GM19035 (cell line): ENCODE results near the gene RUFY3.
"Not testable (repeated sequence)": the region's sequence is repeated elsewhere in the genome, so short reads cannot be mapped to it uniquely, and the experiment has no call there.

Source experiments
- ATAC-seq: cut with Tn5 transposase; IDR thresholded peaks from one replicate; pipeline ENCODE4 v1.9.1; 2021; ENCODE audit not compliant: unreplicated experiment

The RUFY3 gene

GRCh38 chr4:70734971-70735370 is 13.2 kb downstream of the RUFY3 start:
- no peak for ATAC-seq

DNA sequence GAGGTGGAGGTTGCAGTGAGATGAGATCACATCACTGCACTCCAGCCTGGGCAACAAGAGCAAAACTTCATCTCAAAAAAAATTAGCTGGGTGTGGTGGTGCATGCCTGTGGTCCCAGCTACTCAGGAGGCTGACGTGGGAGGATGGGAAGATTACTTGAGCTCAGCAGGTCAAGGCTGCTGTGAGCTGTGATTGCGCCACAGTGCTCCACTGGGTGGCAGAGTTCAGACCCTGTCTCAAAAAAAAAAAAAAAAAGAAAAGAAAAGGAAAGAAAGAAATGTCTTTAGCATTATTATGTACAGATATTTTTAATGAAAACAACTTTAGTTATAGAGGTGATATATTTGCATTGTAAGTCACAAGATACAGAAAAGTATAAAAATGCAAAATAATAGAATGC is 14.2 kb downstream of the RUFY3 start:
- not testable (repeated sequence) for ATAC-seq

DNA sequence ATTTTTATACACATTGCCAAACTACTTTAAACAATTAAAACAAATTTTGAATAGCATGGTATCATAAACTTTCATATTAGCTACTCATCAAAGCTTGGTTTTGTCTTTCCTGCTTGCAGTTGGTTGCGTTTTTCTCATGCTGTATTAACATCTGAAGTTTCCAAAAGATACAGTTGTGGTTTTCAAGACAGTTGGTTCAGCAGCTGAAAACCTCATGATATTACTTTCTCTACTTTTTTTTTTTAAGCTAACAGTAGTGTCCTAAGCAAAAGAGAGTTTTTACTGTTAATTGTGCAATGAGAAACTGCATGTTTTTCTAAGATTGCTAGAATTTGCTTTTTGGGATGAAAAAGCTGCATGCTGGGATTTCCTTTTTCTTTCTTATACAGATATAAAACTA is 15.2 kb downstream of the RUFY3 start:
- ATAC-seq, result no peak

- ATAC-seq, result no peak
Observed at GRCh38 chr4:70737409-70737808, 15.6 kb downstream of the RUFY3 start.

DNA sequence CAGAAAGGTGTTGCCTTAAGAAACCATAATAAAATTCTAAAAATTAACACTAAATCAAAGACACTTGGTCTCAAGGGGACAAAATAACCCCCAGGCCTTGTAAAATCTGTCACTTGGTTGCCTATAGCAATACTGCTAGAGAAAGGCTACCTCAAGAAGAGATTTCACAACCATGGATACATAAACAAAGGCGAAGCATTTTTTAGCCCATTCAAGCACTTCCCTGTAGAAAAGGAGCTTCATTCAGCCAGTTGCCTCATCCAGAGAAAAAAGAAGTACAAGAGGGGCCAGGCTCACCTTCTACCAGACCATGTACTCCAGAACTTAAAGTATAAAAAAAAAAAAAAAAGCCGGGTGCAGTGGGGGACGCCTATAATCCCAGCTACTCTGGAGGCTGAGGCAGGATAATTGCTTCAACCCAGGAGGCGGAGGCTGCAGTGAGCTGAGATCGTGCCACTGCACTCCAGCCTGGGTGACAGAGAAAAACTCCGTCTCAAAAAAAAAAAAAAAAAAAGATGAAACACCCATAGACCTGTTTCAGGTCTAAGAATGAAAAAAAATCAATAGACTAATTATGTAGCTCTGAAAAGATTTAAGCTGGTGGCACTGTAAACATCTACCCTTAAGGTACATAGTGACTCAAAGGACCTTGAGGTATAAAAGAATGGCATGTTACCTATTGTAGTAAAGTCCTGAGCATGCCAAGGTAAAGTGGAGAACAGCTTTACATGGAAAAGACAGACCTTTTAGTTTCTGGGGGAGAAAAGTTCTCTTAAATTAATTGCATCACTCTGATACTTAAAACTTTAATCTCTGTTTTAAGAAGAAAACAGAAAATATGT is 18.0 kb downstream of the RUFY3 start:
- ATAC-seq, result no peak

DNA sequence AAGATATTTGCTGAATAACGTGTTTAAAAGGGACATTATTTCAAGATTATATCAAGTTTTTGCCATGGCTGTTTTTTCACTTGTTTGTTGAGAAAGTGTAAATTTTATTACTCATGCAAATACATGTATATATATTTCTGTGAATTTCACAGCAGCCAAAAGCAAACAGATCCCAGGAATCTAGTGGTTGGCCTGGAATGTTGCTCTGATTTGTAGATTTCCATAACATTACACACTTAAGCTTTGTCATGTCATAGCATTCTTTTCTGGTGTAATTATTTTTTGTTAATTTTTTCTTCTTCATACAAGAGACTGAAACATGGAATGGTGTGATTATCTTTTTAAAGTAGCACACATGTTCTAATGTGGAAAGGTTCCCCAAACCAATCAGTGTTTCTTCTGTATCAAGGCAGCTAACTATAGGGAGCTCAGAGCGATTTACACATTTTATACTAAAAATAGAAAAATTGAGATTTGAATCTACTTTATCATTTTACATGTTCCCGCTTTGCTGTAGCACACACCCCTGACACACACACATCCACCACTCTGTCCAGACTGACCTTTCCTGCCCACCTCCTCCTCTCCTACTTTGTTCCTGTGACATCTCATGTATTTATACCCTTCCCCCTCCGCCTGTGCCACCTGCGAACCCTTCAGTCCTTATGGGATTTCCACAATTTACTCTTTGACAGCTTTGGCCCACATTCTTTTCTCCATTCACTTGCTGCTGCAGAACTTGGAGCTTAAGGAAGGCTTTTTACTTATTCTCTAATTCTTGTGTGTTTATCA is 20.3 kb downstream of the RUFY3 start:
- no peak for ATAC-seq

GRCh38 chr4:70743731-70744130 is 22.0 kb downstream of the RUFY3 start:
- ATAC-seq, result no peak

- ATAC-seq, result no peak
Observed at GRCh38 chr4:70746179-70746839, 24.5 kb downstream of the RUFY3 start.

DNA sequence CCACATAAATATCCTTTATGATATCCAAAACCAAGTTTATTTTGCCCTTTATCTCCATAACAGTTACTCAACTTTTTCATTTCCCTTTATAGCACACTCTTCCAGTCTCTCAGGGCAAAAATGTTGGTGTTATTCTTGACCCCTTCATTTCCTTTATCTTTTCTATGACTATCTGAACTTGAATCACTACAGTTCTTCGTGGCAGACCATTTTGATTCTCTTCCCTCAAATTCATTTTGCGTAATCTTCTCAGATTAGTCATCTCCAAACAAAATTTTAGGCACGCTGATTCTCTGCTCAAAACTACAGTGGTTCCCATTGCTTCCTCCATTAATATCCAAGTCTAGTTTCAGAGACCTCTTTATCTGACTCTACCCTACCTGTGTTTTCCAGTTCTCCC is 26.1 kb downstream of the RUFY3 start:
- ATAC-seq, result no peak

- ATAC-seq, result peak; percentile 84
Observed at GRCh38 chr4:70749313-70749712, 27.5 kb downstream of the RUFY3 start.

- ATAC-seq, result no peak
Observed at GRCh38 chr4:70752236-70752635, 30.5 kb downstream of the RUFY3 start.

DNA sequence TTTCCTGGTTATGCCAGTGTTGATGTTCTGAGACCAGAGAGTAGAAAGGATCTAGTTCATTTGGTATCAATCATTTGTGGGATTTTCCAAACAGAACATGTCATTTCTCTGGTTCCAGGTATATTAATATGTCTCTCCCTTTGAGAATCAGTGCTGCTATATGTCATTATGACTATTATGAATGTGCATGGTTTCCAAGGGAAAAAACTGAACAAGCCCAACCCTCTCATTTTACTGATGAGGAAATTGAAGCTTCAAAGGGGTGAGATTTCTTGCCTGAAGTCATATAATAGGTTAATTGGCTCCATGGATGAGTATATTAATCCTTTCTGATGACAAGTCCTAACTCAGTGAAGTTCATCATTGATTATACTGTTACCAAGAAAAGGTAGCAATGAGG is 31.9 kb downstream of the RUFY3 start:
- ATAC-seq, result no peak

DNA sequence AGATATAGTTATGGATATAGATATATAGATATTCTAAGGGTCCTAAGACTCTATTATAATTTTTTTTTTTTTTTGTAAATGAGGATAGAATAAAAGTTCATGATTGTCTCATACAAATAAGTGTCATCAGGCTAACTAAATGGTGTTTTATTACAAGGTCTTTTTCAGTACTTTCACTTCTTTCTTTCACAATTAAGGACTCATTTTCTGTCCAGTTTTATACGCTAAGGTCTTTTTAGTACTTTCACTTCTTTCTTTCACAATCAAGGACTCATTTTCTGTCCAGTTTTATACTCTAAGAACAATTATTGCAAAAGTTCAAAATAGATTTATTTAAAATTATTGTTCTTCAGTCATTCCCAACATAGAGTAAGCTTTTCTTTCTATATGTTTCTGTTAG is 32.7 kb downstream of the RUFY3 start:
- ATAC-seq, result peak; percentile 66

DNA sequence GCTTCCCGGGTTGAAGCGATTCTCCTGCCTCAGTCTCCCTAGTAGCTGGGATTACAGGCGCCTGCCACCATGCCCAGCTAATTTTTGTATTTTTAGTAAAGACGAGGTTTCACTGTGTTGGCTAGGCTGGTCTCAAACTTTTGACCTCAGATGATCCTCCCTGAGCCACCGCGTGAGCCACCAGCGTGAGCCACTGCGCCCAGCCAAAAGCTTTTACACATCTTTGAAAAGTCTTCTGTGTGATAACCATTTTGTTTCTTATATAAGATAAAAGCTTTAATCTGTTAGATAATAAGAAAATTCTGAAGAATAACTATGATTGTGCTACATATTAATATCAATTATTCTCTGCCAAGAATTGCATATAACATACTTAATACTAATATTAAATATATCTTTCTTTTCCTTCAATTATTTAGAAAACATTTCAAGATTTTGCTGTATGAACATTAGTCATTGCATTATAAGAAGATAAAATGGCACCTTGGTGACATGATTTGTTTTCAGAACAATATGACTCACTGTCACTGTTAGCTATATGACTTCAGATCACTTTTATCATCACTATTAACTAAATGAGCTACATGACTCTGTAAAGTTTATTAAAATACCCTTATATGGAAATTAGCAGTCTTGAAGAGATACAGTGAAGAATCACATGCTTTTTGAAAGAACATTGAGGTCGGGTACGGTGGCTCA is 33.4 kb downstream of the RUFY3 start:
- ATAC-seq, result peak; percentile 65

DNA sequence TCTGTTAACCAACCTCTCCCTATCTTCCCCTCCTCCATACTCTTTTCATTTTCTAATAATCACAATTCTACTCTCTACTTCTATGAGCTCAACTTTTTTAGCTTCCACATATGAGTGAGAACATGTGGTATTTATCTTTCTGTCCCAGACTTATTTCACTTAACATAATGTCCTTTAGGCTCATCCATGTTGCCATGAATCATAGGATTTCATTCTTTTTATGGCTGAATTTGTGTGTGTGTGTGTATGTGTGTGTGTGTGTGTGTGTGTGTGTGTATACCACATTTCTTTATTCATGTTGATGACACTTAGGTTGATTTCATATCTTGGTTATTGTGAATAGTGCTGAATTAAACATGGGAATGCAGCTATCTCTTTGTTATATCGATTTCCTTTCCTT is 37.4 kb downstream of the RUFY3 start:
- ATAC-seq, result no peak

GRCh38 chr4:70759627-70760026 is 37.9 kb downstream of the RUFY3 start:
- ATAC-seq, result no peak

- ATAC-seq, result no peak
Observed at GRCh38 chr4:70760662-70761061, 38.9 kb downstream of the RUFY3 start.

DNA sequence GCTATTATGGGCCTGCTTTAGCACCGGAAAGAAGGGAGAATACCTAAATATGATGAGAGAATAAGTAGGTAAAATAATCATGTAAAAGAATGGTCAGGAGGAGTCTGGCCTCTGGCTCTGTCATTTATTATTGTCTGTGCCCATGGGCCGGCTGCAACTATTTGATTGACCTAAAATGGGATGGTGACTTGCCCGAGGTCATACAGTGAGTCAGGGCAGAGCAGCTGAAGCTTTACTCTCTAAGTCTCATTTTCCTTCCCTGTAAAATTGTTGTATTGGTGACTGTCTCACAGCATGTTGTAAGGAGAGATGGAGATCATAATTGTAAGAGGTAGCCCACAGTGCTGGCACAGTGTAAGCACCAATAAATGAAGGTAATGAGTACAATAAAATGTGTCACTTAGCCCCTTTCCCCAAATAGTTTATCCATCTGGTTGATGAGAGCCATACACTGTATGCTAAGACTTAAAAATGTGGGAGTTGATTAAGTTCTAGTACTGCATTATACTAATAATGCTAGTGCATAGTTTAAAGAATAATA is 39.6 kb downstream of the RUFY3 start:
- ATAC-seq, result no peak

GRCh38 chr4:70765368-70765767 is 43.6 kb downstream of the RUFY3 start:
- no peak for ATAC-seq

DNA sequence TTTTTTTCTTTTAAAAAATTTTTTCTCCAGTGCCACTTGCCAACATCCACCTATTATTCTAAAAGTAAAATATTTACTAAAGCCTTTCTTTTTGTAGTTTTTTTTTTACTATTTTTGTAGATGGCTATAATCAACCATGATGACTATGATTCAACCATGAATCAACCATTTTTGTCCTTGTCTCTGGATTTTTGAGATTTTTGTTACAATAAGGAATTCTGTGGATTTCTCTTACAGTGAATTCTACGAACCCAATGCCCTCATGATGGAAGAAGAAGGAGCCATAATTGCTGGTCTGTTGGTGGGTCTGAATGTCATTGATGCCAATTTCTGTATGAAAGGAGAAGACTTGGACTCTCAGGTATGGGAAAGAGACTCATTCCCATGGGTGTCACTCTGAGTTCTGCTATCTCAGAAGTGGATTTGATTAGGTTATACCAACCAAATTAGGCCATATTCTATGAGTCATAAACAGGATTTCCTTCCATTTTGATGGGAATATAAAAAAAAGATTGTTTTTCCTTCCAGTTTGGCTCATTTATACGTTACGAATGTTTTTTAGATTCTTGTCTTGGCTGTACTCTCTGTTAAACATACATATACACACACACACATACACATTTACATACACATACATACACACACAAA is 46.7 kb downstream of the RUFY3 start:
- ATAC-seq, result no peak
